ENCODE results near the gene PRKD2.

DNA sequence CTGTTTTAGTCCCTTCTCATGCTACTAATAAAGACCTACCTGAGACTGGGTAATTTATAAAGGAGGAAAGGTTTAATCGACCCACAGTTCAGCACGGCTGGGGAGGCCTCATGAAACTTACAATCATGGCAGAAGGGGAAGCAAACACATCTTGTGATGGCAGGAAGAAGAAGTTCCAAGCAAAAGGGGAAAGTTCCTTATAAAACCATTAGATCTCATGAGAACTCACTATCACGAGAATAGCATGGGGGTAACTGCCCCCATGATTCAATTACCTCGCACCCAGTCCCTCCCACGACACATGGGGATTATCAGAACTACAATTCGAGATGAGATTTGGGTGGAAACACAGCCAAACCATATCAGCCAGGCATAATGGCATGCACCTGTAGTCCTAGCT lies 42.3 kb upstream of the PRKD2 start:
- TF ChIP-seq GATA3 (IDR thresholded peaks at IDR 0.05; ENCODE audit: low read depth, low read length) = no peak
- TF ChIP-seq GATA2 (IDR thresholded peaks at IDR 0.05; ENCODE audit: low read depth, low read length) = no peak
